Measurements from ENCODE around the gene SLAMF9.

SLAMF9 gene

DNA sequence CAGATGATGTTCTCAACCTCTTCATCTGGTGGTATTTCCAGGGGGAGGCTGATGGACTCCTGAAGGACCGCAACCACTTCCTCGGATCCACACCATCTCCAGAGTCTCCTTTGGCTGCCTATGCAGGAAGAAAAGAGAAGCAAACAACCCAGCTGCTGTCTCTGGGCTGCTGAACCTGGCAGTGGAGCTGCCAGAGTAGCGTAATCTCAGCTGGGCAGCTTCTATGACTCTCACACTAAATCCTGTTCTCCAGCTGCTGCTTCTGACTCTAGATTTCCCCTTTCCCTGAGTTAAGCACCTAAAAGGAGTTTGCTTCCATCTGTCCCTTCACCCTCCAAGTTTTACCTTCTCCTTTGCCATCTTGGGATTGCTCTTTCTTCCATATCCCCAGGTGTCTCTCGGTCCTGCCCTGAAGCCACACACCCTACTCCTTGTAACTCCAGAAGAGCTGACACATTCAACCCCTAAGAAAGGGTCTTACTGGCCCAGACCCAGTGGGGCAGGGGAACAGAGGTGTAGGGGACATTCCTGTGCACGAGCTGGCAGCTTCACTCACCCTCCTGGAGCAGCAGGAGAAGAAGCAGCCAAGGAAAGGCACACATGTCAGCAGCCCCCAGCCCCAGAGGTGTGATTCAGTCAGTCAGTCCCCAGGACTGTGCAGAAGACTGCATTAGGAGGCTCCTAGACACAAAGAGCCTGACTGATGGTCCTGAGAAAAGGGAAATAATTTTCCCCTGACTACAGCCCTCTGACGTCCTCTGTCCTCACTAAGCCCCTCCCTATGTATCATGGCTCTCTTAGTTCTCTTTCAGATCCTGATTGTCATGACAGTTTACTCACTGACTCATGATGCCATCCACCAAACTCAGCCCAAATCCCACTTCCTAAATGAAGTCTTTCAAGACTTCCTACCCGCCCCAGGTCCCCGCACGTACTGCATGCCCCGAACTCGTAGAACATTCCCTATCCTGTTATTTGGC is at the start of gene SLAMF9:
Gene SLAMF9 (minus strand): TSS at position 702 of the 980 bp plus-strand sequence. CDS start 100 bp downstream, at position 602.
- Histone ChIP-seq H3K27ac (ENCODE audit: low read length) (no peak within 1 kb of the TSS), H2AFZ (ENCODE audit: low read length) (no peak within 1 kb of the TSS), H3K9me2 (replicated peaks; ENCODE audit: insufficient read depth, low read length) (no peaks in the 10 kb centered on the region), H3K79me2 (ENCODE audit: low read length) (no peaks in the 10 kb centered on the region), H3K9ac (ENCODE audit: low read length) (no peak within 1 kb of the TSS), H3K36me3 (replicated peaks; ENCODE audit: insufficient read depth, low read length) (no peaks in the 10 kb centered on the region), H3F3A (ENCODE audit: insufficient read depth, low read length) (no peaks in the 10 kb centered on the region), H3K4me2 (ENCODE audit: low read depth, low read length) (no peak within 1 kb of the TSS), H3K4me1 (ENCODE audit: low read length) (no peaks in the 10 kb centered on the region), H3K9me3 (replicated peaks; ENCODE audit: insufficient read depth, low read length) (no peaks in the 10 kb centered on the region), H4K20me1 (ENCODE audit: insufficient read depth, low read length) (no peaks in the 10 kb centered on the region), H3K27me3 (replicated peaks; ENCODE audit: insufficient read depth, low read length) (no peaks in the 10 kb centered on the region), H3K4me3 (ENCODE audit: low read length) (no peak within 1 kb of the TSS)
- no peak for DNase-seq
- TF ChIP-seq EZH2 (optimal IDR thresholded peaks at IDR 0.05; ENCODE audit: low read depth, low read length) (no peak), EZH2phosphoT487 (IDR thresholded peaks at IDR 0.05; ENCODE audit: low read length) (no peak)
- TF ChIP-seq, protein P1, sequence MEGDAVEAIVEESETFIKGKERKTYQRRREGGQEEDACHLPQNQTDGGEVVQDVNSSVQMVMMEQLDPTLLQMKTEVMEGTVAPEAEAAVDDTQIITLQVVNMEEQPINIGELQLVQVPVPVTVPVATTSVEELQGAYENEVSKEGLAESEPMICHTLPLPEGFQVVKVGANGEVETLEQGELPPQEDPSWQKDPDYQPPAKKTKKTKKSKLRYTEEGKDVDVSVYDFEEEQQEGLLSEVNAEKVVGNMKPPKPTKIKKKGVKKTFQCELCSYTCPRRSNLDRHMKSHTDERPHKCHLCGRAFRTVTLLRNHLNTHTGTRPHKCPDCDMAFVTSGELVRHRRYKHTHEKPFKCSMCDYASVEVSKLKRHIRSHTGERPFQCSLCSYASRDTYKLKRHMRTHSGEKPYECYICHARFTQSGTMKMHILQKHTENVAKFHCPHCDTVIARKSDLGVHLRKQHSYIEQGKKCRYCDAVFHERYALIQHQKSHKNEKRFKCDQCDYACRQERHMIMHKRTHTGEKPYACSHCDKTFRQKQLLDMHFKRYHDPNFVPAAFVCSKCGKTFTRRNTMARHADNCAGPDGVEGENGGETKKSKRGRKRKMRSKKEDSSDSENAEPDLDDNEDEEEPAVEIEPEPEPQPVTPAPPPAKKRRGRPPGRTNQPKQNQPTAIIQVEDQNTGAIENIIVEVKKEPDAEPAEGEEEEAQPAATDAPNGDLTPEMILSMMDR (IDR thresholded peaks at IDR 0.05; ENCODE audit: low read length) = no peak

DNA sequence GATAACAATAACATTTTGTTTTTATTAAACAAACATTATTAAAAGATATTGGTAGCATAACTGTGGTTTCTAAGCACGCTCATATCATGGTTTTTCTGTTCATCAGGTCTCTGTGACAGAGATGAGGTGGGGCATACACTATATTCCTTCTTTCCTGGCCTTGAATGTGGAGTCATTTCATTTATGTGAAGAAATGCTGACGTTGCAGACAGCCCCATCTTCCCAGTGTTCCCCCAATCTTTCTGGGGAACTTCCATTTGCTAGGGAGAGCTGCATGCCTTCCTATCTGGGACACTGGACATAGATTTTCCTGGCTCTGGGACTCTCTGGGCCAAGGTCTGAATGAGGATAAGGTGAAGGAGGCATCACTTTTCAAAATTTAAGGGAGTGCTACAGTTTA is 47.4 kb upstream of the SLAMF9 start:
- no peaks in the 10 kb centered on the region for H3K27me3 ChIP-seq (replicated peaks; ENCODE audit: insufficient read depth, low read length)
- TF ChIP-seq EZH2phosphoT487 (IDR thresholded peaks at IDR 0.05; ENCODE audit: low read length) (no peak), EZH2 (optimal IDR thresholded peaks at IDR 0.05; ENCODE audit: low read depth, low read length) (no peak)
- TF ChIP-seq, protein P1 (IDR thresholded peaks at IDR 0.05; ENCODE audit: low read length) = no peak
- H2AFZ ChIP-seq (ENCODE audit: low read length) = no peak overlapping the region
- H3K27ac ChIP-seq (ENCODE audit: low read length) = no peak overlapping the region
- H3K4me3 ChIP-seq (ENCODE audit: low read length) = no peak overlapping the region
- no peaks in the 10 kb centered on the region for H3K36me3 ChIP-seq (replicated peaks; ENCODE audit: insufficient read depth, low read length)
- no peak overlapping the region for H3K9ac ChIP-seq (ENCODE audit: low read length)
- no peaks in the 10 kb centered on the region for H3K4me1 ChIP-seq (ENCODE audit: low read length)
- DNase-seq = no peak
- H3K4me2 ChIP-seq (ENCODE audit: low read depth, low read length) = no peak overlapping the region
- no peaks in the 10 kb centered on the region for H3K79me2 ChIP-seq (ENCODE audit: low read length)
- H3F3A ChIP-seq (ENCODE audit: insufficient read depth, low read length) = no peaks in the 10 kb centered on the region
- H3K9me2 ChIP-seq (replicated peaks; ENCODE audit: insufficient read depth, low read length) = no peaks in the 10 kb centered on the region
- H3K9me3 ChIP-seq (replicated peaks; ENCODE audit: insufficient read depth, low read length) = no peaks in the 10 kb centered on the region
- H4K20me1 ChIP-seq (ENCODE audit: insufficient read depth, low read length) = no peaks in the 10 kb centered on the region

DNA sequence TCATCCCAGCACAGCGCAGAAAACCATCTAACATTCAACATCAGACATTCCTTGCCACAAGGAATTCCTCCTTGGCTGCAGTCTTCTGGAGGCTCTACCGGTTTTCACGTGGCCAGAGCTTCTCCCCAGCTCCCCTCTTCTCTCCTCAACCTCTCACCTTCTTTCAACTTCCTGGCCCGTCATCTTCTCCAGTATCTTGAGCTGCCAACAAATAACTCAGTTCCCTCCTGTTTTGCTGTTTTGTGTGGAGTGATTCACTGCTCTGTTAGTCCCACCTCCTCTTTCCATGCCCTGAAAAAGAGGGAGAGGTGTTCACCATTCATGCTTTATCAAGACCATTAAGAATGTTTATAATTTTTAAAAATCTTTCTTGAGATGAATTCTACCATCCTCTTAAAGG is 45.2 kb upstream of the SLAMF9 start:
- no peak for DNase-seq
- H3K9me2 ChIP-seq (replicated peaks; ENCODE audit: insufficient read depth, low read length) = no peaks in the 10 kb centered on the region
- no peaks in the 10 kb centered on the region for H4K20me1 ChIP-seq (ENCODE audit: insufficient read depth, low read length)
- H3F3A ChIP-seq (ENCODE audit: insufficient read depth, low read length) = no peaks in the 10 kb centered on the region
- H3K4me3 ChIP-seq (ENCODE audit: low read length) = no peak overlapping the region
- TF ChIP-seq EZH2phosphoT487 (IDR thresholded peaks at IDR 0.05; ENCODE audit: low read length) (no peak), EZH2 (optimal IDR thresholded peaks at IDR 0.05; ENCODE audit: low read depth, low read length) (no peak)
- TF ChIP-seq, protein P1 (IDR thresholded peaks at IDR 0.05; ENCODE audit: low read length) = no peak
- no peaks in the 10 kb centered on the region for H3K36me3 ChIP-seq (replicated peaks; ENCODE audit: insufficient read depth, low read length)
- H3K27me3 ChIP-seq (replicated peaks; ENCODE audit: insufficient read depth, low read length) = no peaks in the 10 kb centered on the region
- H2AFZ ChIP-seq (ENCODE audit: low read length) = no peak overlapping the region
- no peaks in the 10 kb centered on the region for H3K9me3 ChIP-seq (replicated peaks; ENCODE audit: insufficient read depth, low read length)
- H3K9ac ChIP-seq (ENCODE audit: low read length) = no peak overlapping the region
- no peaks in the 10 kb centered on the region for H3K4me1 ChIP-seq (ENCODE audit: low read length)
- H3K27ac ChIP-seq (ENCODE audit: low read length) = no peak overlapping the region
- no peak overlapping the region for H3K4me2 ChIP-seq (ENCODE audit: low read depth, low read length)
- H3K79me2 ChIP-seq (ENCODE audit: low read length) = no peaks in the 10 kb centered on the region

All from MM.1S (cell line).